Subcutaneous abdominal adipose tissue (tissue), 5 donors: ENCODE results near the gene CCRL2.

Source experiments
- H3K27ac ChIP-seq: one replicate; pipeline ENCODE4 v1.7.0; 2013; ENCODE audit warnings: low read depth, mild to moderate bottlenecking, inconsistent platforms, low read length, moderate library complexity
- H3K27me3 ChIP-seq, 5 donors: one replicate each; pipeline ENCODE4 v1.7.0; 2013; ENCODE audit warnings: low read length in 5 of 5, inconsistent platforms in 1 of 5; ENCODE audit not compliant: control insufficient read depth in 5 of 5, insufficient read depth in 4 of 5
- H3K36me3 ChIP-seq, 5 donors: one replicate each; pipeline ENCODE4 v1.7.0; 2013; ENCODE audit warnings: low read length in 5 of 5; ENCODE audit not compliant: control insufficient read depth in 5 of 5, insufficient read depth in 5 of 5
- H3K4me1 ChIP-seq, 5 donors: one replicate each; pipeline ENCODE4 v1.7.0; 2013; ENCODE audit warnings: low read length in 5 of 5, mild to moderate bottlenecking in 3 of 5, moderate library complexity in 1 of 5; ENCODE audit not compliant: control insufficient read depth in 5 of 5, insufficient read depth in 5 of 5
- H3K4me3 ChIP-seq, 5 donors: one replicate each; pipeline ENCODE4 v1.7.0; 2013; ENCODE audit warnings: low read length in 5 of 5, low read depth in 1 of 5
- H3K9ac ChIP-seq, 5 donors: one replicate each; pipeline ENCODE4 v1.7.0; 2013; ENCODE audit warnings: low read length in 5 of 5, mild to moderate bottlenecking in 4 of 5, moderate library complexity in 3 of 5
- H3K9me3 ChIP-seq, 5 donors: one replicate each; pipeline ENCODE4 v1.7.0; 2013; ENCODE audit warnings: low read length in 5 of 5; ENCODE audit not compliant: control insufficient read depth in 5 of 5
- donor health status: healthy.
- donor health status: healthy.
- donor health status: healthy.
- donor health status: healthy.
- donor health status: healthy.

The CCRL2 gene

GRCh38 chr3:46368569-46368968, 38.5 kb upstream of the CCRL2 start:
- no peak overlapping the region for H3K9ac ChIP-seq
- no peaks in the 10 kb centered on the region for H3K36me3 ChIP-seq
- peaks cover 0 to 6% (median 0%) of the 10 kb centered on the region in 5 donors for H3K4me1 ChIP-seq
- peaks cover 0 to 4% (median 0%) of the 10 kb centered on the region in 5 donors for H3K27me3 ChIP-seq
- H3K9me3 ChIP-seq, result no peaks in the 10 kb centered on the region
- H3K4me3 ChIP-seq, result no peak overlapping the region
- no peak overlapping the region for H3K27ac ChIP-seq

DNA sequence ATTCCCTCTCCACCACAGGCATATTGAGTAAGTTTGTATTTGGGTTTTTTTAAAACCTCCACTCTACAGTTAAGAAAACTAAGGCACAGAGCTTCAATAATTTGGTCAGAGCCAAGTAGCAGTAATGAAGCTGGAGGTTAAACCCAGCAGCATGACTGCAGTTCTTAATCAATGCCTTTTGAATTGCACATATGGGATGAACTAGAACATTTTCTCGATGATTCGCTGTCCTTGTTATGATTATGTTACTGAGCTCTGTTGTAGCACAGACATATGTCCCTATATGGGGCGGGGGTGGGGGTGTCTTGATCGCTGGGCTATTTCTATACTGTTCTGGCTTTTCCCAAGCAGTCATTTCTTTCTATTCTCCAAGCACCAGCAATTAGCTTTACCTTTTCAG, 37.9 kb upstream of the CCRL2 start:
- Histone ChIP-seq H3K4me3 (no peak overlapping the region), H3K27me3 (peaks cover 0 to 4% (median 0%) of the 10 kb centered on the region in 5 donors), H3K27ac (no peak overlapping the region), H3K4me1 (peaks cover 0 to 6% (median 0%) of the 10 kb centered on the region in 5 donors), H3K9ac (no peak overlapping the region), H3K9me3 (no peaks in the 10 kb centered on the region), H3K36me3 (no peaks in the 10 kb centered on the region)

DNA sequence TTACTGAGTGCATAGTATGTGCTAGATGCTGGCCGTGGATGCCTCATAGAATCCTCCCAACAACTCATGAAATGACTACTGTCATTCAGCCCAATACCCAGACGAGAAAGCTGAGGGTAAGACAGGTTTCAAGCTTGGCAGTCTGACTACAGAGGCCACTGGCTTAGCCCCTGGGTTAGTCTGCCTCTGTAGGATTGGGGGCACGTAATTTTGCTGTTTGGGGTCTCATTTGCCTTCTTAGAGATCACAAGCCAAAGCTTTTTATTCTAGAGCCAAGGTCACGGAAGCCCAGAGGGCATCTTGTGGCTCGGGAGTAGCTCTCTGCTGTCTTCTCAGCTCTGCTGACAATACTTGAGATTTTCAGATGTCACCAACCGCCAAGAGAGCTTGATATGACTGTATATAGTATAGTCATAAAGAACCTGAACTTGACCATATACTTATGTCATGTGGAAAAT, 37.4 kb upstream of the CCRL2 start:
- H3K9me3 ChIP-seq, result no peaks in the 10 kb centered on the region
- no peak overlapping the region for H3K9ac ChIP-seq
- no peaks in the 10 kb centered on the region for H3K36me3 ChIP-seq
- peaks cover 0 to 4% (median 2%) of the 10 kb centered on the region in 5 donors for H3K27me3 ChIP-seq
- H3K4me1 ChIP-seq, result peaks cover 0 to 6% (median 0%) of the 10 kb centered on the region in 5 donors
- H3K27ac ChIP-seq, result no peak overlapping the region
- no peak overlapping the region for H3K4me3 ChIP-seq

DNA sequence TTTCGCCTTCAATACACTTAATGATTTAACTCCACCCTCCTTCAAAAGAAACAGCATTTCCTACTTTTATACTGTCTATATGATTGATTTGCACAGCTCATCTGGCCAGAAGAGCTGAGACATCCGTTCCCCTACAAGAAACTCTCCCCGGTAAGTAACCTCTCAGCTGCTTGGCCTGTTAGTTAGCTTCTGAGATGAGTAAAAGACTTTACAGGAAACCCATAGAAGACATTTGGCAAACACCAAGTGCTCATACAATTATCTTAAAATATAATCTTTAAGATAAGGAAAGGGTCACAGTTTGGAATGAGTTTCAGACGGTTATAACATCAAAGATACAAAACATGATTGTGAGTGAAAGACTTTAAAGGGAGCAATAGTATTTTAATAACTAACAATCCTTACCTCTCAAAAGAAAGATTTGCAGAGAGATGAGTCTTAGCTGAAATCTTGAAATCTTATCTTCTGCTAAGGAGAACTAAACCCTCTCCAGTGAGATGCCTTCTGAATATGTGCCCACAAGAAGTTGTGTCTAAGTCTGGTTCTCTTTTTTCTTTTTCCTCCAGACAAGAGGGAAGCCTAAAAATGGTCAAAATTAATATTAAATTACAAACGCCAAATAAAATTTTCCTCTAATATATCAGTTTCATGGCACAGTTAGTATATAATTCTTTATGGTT, 36.1 kb upstream of the CCRL2 start, which contains the start of gene CCR5:
CCR5 (plus strand) TSS at position 108 of the 680 bp plus-strand sequence. CDS start 1,957 bp downstream, outside the sequence.
- H3K9me3 ChIP-seq, result no peaks in the 10 kb centered on the region
- H3K27me3 ChIP-seq, result peaks cover 0 to 6% (median 3%) of the 10 kb centered on the region in 5 donors
- H3K36me3 ChIP-seq, result no peaks in the 10 kb centered on the region
- H3K4me1 ChIP-seq, result peaks cover 0 to 6% (median 0%) of the 10 kb centered on the region in 5 donors
- no peak within 1 kb of the TSS for H3K9ac ChIP-seq
- H3K4me3 ChIP-seq, result no peak within 1 kb of the TSS
- H3K27ac ChIP-seq, result no peak within 1 kb of the TSS

- H3K9ac ChIP-seq, result no peak overlapping the region
- H3K36me3 ChIP-seq, result no peaks in the 10 kb centered on the region
- H3K27me3 ChIP-seq, result peaks cover 0 to 6% (median 0%) of the 10 kb centered on the region in 5 donors
- H3K4me1 ChIP-seq, result peaks cover 0 to 6% (median 0%) of the 10 kb centered on the region in 5 donors
- H3K27ac ChIP-seq, result no peak overlapping the region
- H3K4me3 ChIP-seq, result no peak overlapping the region
- no peaks in the 10 kb centered on the region for H3K9me3 ChIP-seq
Measured at GRCh38 chr3:46371519-46372340, 35.3 kb upstream of the CCRL2 start.

DNA sequence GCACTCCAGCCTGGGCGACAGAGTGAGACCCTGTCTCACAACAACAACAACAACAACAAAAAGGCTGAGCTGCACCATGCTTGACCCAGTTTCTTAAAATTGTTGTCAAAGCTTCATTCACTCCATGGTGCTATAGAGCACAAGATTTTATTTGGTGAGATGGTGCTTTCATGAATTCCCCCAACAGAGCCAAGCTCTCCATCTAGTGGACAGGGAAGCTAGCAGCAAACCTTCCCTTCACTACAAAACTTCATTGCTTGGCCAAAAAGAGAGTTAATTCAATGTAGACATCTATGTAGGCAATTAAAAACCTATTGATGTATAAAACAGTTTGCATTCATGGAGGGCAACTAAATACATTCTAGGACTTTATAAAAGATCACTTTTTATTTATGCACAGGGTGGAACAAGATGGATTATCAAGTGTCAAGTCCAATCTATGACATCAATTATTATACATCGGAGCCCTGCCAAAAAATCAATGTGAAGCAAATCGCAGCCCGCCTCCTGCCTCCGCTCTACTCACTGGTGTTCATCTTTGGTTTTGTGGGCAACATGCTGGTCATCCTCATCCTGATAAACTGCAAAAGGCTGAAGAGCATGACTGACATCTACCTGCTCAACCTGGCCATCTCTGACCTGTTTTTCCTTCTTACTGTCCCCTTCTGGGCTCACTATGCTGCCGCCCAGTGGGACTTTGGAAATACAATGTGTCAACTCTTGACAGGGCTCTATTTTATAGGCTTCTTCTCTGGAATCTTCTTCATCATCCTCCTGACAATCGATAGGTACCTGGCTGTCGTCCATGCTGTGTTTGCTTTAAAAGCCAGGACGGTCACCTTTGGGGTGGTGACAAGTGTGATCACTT, 34.3 kb upstream of the CCRL2 start:
- H3K27ac ChIP-seq, result no peak overlapping the region
- H3K9me3 ChIP-seq, result no peaks in the 10 kb centered on the region
- H3K36me3 ChIP-seq, result no peaks in the 10 kb centered on the region
- H3K9ac ChIP-seq, result no peak overlapping the region
- peaks cover 0 to 6% (median 0%) of the 10 kb centered on the region in 5 donors for H3K4me1 ChIP-seq
- no peak overlapping the region for H3K4me3 ChIP-seq
- H3K27me3 ChIP-seq, result peaks cover 0 to 6% (median 0%) of the 10 kb centered on the region in 5 donors

GRCh38 chr3:46374755-46375154, 32.3 kb upstream of the CCRL2 start:
- Histone ChIP-seq H3K36me3 (no peaks in the 10 kb centered on the region), H3K4me3 (no peak overlapping the region), H3K9me3 (no peaks in the 10 kb centered on the region), H3K27me3 (peaks cover 0 to 6% (median 0%) of the 10 kb centered on the region in 5 donors), H3K4me1 (peaks cover 0 to 4% (median 3%) of the 10 kb centered on the region in 5 donors), H3K9ac (no peak overlapping the region), H3K27ac (no peak overlapping the region)

GRCh38 chr3:46375218-46375617, 31.8 kb upstream of the CCRL2 start:
- peaks cover 0 to 6% (median 0%) of the 10 kb centered on the region in 5 donors for H3K27me3 ChIP-seq
- H3K4me3 ChIP-seq, result no peak overlapping the region
- H3K4me1 ChIP-seq, result peaks cover 0 to 4% (median 3%) of the 10 kb centered on the region in 5 donors
- H3K9me3 ChIP-seq, result no peaks in the 10 kb centered on the region
- H3K36me3 ChIP-seq, result no peaks in the 10 kb centered on the region
- no peak overlapping the region for H3K9ac ChIP-seq
- H3K27ac ChIP-seq, result no peak overlapping the region

GRCh38 chr3:46375814-46376213, 31.2 kb upstream of the CCRL2 start:
- Histone ChIP-seq H3K9me3 (no peaks in the 10 kb centered on the region), H3K4me3 (no peak overlapping the region), H3K4me1 (peaks cover 0 to 9% (median 8%) of the 10 kb centered on the region in 5 donors), H3K27ac (no peak overlapping the region), H3K36me3 (no peaks in the 10 kb centered on the region), H3K9ac (no peak overlapping the region), H3K27me3 (peaks cover 0 to 6% (median 0%) of the 10 kb centered on the region in 5 donors)
